H1 (cell line): ENCODE data around the gene ADGRD2.

Source experiments
- BCL11A ChIP-seq, 2 experiments: IDR thresholded peaks; one replicate each; pipeline ENCODE4 v1.6.1; 2011; ENCODE audit warnings: low read depth in 2 of 2, low read length in 2 of 2, mild to moderate bottlenecking in 2 of 2
- HDAC2 ChIP-seq, 2 experiments: fragments of 300-600 bp in 1 of 2; sonication (generic) in 1 of 2; IDR thresholded peaks; 2 replicates each; pipeline ENCODE4 v1.6.1; 2011 to 2012; ENCODE audit warnings: low read depth in 2 of 2, low read length in 2 of 2, mild to moderate bottlenecking in 2 of 2, moderate library complexity in 2 of 2, borderline replicate concordance in 1 of 2, inconsistent platforms in 1 of 2
- POLR2AphosphoS5 ChIP-seq: IDR thresholded peaks from 2 replicates; pipeline ENCODE4 v1.6.1; 2011; ENCODE audit warnings: low read depth, low read length
- RNF2 ChIP-seq: fragments of 200-900, 300-1000 bp; sonication (generic); IDR thresholded peaks from 2 replicates; pipeline ENCODE4 v1.7.1; 2016; ENCODE audit warnings: borderline replicate concordance, low read depth, mild to moderate bottlenecking, antibody characterized with exemption, low read length; ENCODE audit not compliant: poor library complexity, severe bottlenecking; ENCODE audit errors: missing control alignments
- SIN3A ChIP-seq, 2 experiments: IDR thresholded peaks in 1 of 2; conservative IDR thresholded peaks in 1 of 2; 2 replicates each; pipeline ENCODE4 v1.6.1; 2011 to 2012; ENCODE audit warnings: low read length in 2 of 2, improper control_type of control experiment in 1 of 2, low read depth in 1 of 2, mild to moderate bottlenecking in 1 of 2
- TF ChIP-seq, protein P1 (sequence below), 3 experiments: IDR thresholded peaks; 1 replicate in 2 of 3; 2 replicates in 1 of 3; pipeline versions ENCODE4 v1.5.1 to v1.6.1; 2011; ENCODE audit warnings: low read length in 3 of 3, mild to moderate bottlenecking in 3 of 3, inconsistent platforms in 2 of 3, low read depth in 1 of 3, moderate library complexity in 1 of 3; ENCODE audit not compliant: insufficient read depth in 1 of 3; ENCODE audit errors: control extremely low read depth in 1 of 3

- TF ChIP-seq POLR2AphosphoS5 = no peak
- TF ChIP-seq, protein P1, sequence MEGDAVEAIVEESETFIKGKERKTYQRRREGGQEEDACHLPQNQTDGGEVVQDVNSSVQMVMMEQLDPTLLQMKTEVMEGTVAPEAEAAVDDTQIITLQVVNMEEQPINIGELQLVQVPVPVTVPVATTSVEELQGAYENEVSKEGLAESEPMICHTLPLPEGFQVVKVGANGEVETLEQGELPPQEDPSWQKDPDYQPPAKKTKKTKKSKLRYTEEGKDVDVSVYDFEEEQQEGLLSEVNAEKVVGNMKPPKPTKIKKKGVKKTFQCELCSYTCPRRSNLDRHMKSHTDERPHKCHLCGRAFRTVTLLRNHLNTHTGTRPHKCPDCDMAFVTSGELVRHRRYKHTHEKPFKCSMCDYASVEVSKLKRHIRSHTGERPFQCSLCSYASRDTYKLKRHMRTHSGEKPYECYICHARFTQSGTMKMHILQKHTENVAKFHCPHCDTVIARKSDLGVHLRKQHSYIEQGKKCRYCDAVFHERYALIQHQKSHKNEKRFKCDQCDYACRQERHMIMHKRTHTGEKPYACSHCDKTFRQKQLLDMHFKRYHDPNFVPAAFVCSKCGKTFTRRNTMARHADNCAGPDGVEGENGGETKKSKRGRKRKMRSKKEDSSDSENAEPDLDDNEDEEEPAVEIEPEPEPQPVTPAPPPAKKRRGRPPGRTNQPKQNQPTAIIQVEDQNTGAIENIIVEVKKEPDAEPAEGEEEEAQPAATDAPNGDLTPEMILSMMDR (IDR thresholded peaks at IDR 0.05; ENCODE audit: control extremely low read depth in 1 of 3, insufficient read depth in 1 of 3, low read depth in 1 of 3, low read length in 3 of 3) = peak; percentile 23 to 61 (median 45); a peak in 3 of 4 replicates
- no peak for TF ChIP-seq RNF2
- TF ChIP-seq SIN3A (conservative IDR thresholded peaks at IDR 0.05 in 1 of 2, IDR thresholded peaks at IDR 0.05 in 1 of 2; ENCODE audit: low read depth in 1 of 2, low read length in 2 of 2) = no peak
- TF ChIP-seq HDAC2 (IDR thresholded peaks at IDR 0.05; ENCODE audit: borderline replicate concordance in 1 of 2, low read depth in 2 of 2, low read length in 2 of 2) = 0 out of 4 replicates have a peak, but pooled peaks of 1 of the 2 experiments have one; percentile 57
- TF ChIP-seq BCL11A (IDR thresholded peaks at IDR 0.05; ENCODE audit: low read depth in 2 of 2, low read length in 2 of 2) = no peak
Measured at GRCh38 chr9:124522121-124523098, 72.2 kb downstream of the ADGRD2 start.
